Measurements from ENCODE around the gene HM13.

DNA sequence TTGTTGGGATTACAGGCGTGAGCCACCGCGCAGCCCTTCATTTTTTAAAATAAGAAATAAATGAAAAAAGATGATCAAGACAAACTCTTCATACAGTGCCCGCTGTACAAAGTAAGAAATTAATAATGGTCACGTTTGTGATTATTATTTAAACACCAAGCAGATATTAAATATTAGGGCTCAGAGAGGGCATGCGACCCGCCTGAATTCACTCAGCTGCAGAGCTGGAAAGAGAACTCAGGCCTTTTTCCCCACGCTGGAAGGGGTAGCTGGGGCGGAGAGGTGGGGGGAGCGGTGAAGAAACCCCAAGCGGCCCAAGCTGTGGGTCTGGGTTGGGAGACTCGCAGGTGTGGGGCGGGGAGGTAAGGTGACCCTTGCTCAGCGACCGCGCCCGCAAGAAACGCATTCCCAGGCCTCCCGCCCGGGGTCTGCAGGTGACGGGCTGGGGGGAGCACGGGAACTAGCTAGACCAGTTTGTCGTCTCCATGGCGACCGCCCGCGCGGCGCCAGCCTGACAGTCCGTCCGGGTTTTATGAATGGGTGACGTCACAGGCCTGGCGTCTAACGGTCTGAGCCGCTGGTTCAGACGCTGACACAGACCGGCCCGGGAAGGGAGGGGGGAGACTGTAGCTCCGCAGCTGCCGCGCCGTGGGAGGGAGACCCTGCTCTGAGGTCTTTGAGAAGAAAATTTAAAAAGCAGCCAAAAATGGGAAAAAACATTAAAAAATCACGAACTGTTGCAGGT lies 89.8 kb downstream of the HM13 start:
- TF ChIP-seq, protein P1, sequence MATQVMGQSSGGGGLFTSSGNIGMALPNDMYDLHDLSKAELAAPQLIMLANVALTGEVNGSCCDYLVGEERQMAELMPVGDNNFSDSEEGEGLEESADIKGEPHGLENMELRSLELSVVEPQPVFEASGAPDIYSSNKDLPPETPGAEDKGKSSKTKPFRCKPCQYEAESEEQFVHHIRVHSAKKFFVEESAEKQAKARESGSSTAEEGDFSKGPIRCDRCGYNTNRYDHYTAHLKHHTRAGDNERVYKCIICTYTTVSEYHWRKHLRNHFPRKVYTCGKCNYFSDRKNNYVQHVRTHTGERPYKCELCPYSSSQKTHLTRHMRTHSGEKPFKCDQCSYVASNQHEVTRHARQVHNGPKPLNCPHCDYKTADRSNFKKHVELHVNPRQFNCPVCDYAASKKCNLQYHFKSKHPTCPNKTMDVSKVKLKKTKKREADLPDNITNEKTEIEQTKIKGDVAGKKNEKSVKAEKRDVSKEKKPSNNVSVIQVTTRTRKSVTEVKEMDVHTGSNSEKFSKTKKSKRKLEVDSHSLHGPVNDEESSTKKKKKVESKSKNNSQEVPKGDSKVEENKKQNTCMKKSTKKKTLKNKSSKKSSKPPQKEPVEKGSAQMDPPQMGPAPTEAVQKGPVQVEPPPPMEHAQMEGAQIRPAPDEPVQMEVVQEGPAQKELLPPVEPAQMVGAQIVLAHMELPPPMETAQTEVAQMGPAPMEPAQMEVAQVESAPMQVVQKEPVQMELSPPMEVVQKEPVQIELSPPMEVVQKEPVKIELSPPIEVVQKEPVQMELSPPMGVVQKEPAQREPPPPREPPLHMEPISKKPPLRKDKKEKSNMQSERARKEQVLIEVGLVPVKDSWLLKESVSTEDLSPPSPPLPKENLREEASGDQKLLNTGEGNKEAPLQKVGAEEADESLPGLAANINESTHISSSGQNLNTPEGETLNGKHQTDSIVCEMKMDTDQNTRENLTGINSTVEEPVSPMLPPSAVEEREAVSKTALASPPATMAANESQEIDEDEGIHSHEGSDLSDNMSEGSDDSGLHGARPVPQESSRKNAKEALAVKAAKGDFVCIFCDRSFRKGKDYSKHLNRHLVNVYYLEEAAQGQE (IDR thresholded peaks at IDR 0.05; ENCODE audit: low read depth): no peak
- TF ChIP-seq, protein P2, sequence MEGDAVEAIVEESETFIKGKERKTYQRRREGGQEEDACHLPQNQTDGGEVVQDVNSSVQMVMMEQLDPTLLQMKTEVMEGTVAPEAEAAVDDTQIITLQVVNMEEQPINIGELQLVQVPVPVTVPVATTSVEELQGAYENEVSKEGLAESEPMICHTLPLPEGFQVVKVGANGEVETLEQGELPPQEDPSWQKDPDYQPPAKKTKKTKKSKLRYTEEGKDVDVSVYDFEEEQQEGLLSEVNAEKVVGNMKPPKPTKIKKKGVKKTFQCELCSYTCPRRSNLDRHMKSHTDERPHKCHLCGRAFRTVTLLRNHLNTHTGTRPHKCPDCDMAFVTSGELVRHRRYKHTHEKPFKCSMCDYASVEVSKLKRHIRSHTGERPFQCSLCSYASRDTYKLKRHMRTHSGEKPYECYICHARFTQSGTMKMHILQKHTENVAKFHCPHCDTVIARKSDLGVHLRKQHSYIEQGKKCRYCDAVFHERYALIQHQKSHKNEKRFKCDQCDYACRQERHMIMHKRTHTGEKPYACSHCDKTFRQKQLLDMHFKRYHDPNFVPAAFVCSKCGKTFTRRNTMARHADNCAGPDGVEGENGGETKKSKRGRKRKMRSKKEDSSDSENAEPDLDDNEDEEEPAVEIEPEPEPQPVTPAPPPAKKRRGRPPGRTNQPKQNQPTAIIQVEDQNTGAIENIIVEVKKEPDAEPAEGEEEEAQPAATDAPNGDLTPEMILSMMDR (IDR thresholded peaks at IDR 0.05 in 2 of 3, conservative IDR thresholded peaks at IDR 0.05 in 1 of 3; ENCODE audit: borderline replicate concordance in 1 of 3, insufficient read depth in 1 of 3, low read depth in 2 of 3, low read length in 2 of 3): no peak
- TF ChIP-seq POLR2A (IDR thresholded peaks at IDR 0.05; ENCODE audit: borderline replicate concordance, extremely low read depth, insufficient read depth, insufficient read length) (no peak), EZH2phosphoT487 (IDR thresholded peaks at IDR 0.05; ENCODE audit: borderline replicate concordance) (no peak), EZH2 (IDR thresholded peaks at IDR 0.05) (no peak), POLR2AphosphoS5 (IDR thresholded peaks at IDR 0.05; ENCODE audit: low read depth, low read length) (peak; percentile 92), CEBPB (IDR thresholded peaks at IDR 0.05; ENCODE audit: low read depth) (no peak), SRF (IDR thresholded peaks at IDR 0.05; ENCODE audit: low read depth) (no peak)

Data from HCT116 (cell line).